ENCODE measurements around the gene MAD1L1.

The MAD1L1 gene

GRCh38 chr7:2218444-2218785, 14.3 kb downstream of the MAD1L1 start:
- Histone ChIP-seq H3K4me3 (ENCODE audit: low read depth in 1 of 2, low read length in 1 of 2) (no peak overlapping the region), H3K27me3 (no peaks in the 10 kb centered on the region), H3K36me3 (peaks cover 92% of the 10 kb centered on the region), H3K4me1 (ENCODE audit: control insufficient read depth in 1 of 2, insufficient read depth in 1 of 2, low read depth in 1 of 2, low read length in 1 of 2) (no peaks in the 10 kb centered on the region), H3K9me3 (no peaks in the 10 kb centered on the region), H3K27ac (no peak overlapping the region)
- TF ChIP-seq, protein P1, sequence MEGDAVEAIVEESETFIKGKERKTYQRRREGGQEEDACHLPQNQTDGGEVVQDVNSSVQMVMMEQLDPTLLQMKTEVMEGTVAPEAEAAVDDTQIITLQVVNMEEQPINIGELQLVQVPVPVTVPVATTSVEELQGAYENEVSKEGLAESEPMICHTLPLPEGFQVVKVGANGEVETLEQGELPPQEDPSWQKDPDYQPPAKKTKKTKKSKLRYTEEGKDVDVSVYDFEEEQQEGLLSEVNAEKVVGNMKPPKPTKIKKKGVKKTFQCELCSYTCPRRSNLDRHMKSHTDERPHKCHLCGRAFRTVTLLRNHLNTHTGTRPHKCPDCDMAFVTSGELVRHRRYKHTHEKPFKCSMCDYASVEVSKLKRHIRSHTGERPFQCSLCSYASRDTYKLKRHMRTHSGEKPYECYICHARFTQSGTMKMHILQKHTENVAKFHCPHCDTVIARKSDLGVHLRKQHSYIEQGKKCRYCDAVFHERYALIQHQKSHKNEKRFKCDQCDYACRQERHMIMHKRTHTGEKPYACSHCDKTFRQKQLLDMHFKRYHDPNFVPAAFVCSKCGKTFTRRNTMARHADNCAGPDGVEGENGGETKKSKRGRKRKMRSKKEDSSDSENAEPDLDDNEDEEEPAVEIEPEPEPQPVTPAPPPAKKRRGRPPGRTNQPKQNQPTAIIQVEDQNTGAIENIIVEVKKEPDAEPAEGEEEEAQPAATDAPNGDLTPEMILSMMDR (IDR thresholded peaks at IDR 0.05), result no peak

DNA sequence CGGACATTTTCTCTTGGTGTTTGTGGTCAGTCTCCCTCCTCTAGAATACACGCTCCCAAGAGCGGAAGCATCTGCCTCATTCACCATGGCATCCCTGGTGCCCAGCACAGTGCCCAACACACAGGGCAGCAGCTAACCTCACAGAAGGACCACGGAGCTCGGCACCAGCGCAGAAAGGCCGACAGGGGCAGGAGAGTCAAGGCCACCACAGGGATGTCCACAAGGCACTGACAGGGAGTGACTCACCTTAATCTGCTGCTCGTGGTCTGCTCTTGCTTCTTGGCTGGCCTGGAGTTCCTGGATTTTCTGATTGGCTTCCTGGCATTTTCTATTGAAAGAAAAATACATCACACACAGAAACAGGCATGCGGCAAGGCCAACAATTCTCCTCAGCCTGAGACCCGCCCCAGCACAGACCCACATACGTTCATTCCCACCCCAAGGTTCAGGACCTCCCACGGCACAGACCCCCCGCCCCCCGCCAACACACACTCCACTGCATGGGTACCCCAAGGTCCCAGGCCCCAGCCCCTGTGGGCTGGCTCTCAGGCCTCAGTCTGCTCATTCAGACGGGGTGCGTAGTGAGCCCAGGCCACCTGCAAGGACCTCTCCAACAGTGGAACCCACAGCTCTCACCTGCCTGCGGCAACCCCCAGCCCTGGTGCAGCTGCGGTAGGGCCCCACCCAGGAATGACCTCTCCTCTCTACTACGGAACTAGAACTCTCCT, 14.9 kb downstream of the MAD1L1 start:
- H3K27me3 ChIP-seq, result no peaks in the 10 kb centered on the region
- no peaks in the 10 kb centered on the region for H3K9me3 ChIP-seq
- TF ChIP-seq, protein P1 (IDR thresholded peaks at IDR 0.05), result no peak
- H3K36me3 ChIP-seq, result peaks cover 92% of the 10 kb centered on the region
- H3K4me1 ChIP-seq (ENCODE audit: control insufficient read depth in 1 of 2, insufficient read depth in 1 of 2, low read depth in 1 of 2, low read length in 1 of 2), result no peaks in the 10 kb centered on the region
- H3K4me3 ChIP-seq (ENCODE audit: low read depth in 1 of 2, low read length in 1 of 2), result no peak overlapping the region
- no peak overlapping the region for H3K27ac ChIP-seq

- TF ChIP-seq, protein P1 (IDR thresholded peaks at IDR 0.05), result no peak
- no peaks in the 10 kb centered on the region for H3K9me3 ChIP-seq
- no peaks in the 10 kb centered on the region for H3K4me1 ChIP-seq (ENCODE audit: control insufficient read depth in 1 of 2, insufficient read depth in 1 of 2, low read depth in 1 of 2, low read length in 1 of 2)
- H3K27ac ChIP-seq, result no peak overlapping the region
- peaks cover 92% of the 10 kb centered on the region for H3K36me3 ChIP-seq
- H3K4me3 ChIP-seq (ENCODE audit: low read depth in 1 of 2, low read length in 1 of 2), result no peak overlapping the region
- H3K27me3 ChIP-seq, result no peaks in the 10 kb centered on the region
Measured at GRCh38 chr7:2217206-2217605, 15.5 kb downstream of the MAD1L1 start.

- TF ChIP-seq, protein P1 (IDR thresholded peaks at IDR 0.05), result no peak
- Histone ChIP-seq H3K4me3 (ENCODE audit: low read depth in 1 of 2, low read length in 1 of 2) (no peak overlapping the region), H3K27me3 (no peaks in the 10 kb centered on the region), H3K4me1 (ENCODE audit: control insufficient read depth in 1 of 2, insufficient read depth in 1 of 2, low read depth in 1 of 2, low read length in 1 of 2) (no peaks in the 10 kb centered on the region), H3K9me3 (no peaks in the 10 kb centered on the region), H3K36me3 (peaks cover 92% of the 10 kb centered on the region), H3K27ac (no peak overlapping the region)
Measured at GRCh38 chr7:2215851-2216250, 16.9 kb downstream of the MAD1L1 start.

DNA sequence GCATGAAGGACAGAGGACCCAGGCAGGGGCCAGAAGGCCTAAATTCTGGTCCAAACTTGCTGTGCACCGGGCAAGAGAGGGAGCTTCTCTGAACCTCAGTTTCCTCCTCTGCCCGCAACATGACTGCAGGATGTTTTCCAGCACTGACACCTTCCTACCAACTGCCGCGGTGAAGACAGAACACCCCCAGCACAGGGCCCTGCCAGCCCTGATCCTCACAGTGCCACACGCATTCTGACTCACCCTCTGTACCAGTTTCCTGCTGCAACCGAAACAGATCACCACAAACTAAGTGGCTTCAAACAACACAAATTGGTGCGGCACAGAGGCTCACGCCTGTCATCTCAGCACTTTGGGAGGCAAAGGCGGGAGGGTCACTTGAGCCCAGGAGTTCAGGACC, 18.1 kb downstream of the MAD1L1 start:
- Histone ChIP-seq H3K27ac (no peak overlapping the region), H3K4me1 (ENCODE audit: control insufficient read depth in 1 of 2, insufficient read depth in 1 of 2, low read depth in 1 of 2, low read length in 1 of 2) (no peaks in the 10 kb centered on the region), H3K9me3 (no peaks in the 10 kb centered on the region), H3K4me3 (ENCODE audit: low read depth in 1 of 2, low read length in 1 of 2) (no peak overlapping the region), H3K36me3 (peaks cover 94% of the 10 kb centered on the region), H3K27me3 (no peaks in the 10 kb centered on the region)
- TF ChIP-seq, protein P1 (IDR thresholded peaks at IDR 0.05), result no peak
